ENCODE measurements around the gene UGGT1.

The UGGT1 gene

DNA sequence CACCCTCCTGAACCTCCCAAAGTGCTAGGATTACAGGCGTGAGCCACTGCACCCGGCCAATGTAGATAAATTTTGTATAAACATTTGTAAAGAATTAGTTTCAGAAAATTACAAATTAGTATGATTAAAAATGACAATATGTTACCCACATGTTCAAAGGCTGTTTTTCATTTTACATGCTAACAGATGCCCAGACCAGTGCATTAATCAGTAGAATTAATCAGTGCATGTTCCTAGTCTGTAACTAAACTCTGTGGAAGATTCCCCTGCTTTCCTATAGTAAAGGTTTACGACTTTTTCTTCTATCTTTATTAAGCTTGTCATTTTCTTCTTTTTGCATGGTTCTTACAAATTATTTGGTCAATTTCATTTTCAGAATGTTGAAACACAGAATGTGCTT, 65.8 kb downstream of the UGGT1 start:
- Histone ChIP-seq H3K4me3 (ENCODE audit: insufficient read depth in 1 of 2, low read depth in 1 of 2, low read length in 2 of 2) (no peak overlapping the region), H3K36me3 (ENCODE audit: control insufficient read depth in 1 of 2, insufficient read depth in 2 of 2, low read depth in 1 of 2, low read length in 2 of 2) (peaks cover 15 to 96% of the 10 kb centered on the region in 2 experiments), H2AK5ac (ENCODE audit: low read length, severe bottlenecking) (no peak overlapping the region), H2BK120ac (ENCODE audit: low read depth, low read length) (no peak overlapping the region), H2BK5ac (ENCODE audit: low read depth, low read length, poor library complexity, severe bottlenecking) (no peak overlapping the region), H2BK15ac (ENCODE audit: low read depth, poor library complexity, severe bottlenecking) (no peak overlapping the region), H3K9me3 (ENCODE audit: control insufficient read depth, low read length) (no peaks in the 10 kb centered on the region), H3K79me1 (replicated peaks; ENCODE audit: low read length, poor library complexity, severe bottlenecking) (peaks cover 24% of the 10 kb centered on the region), H3K27me3 (ENCODE audit: control insufficient read depth in 1 of 2, insufficient read depth in 1 of 2, low read length in 2 of 2) (no peaks in the 10 kb centered on the region), H2AFZ (ENCODE audit: low read depth, low read length) (no peak overlapping the region), H3K18ac (ENCODE audit: low read depth in 1 of 2, low read length in 2 of 2) (no peak overlapping the region), H3K9ac (ENCODE audit: low read length) (no peak overlapping the region), H3K27ac (ENCODE audit: low read length, poor library complexity, severe bottlenecking) (no peak overlapping the region), H3K4me2 (ENCODE audit: low read length, poor library complexity, severe bottlenecking) (no peak overlapping the region), H3K4ac (ENCODE audit: low read depth in 1 of 2, low read length in 2 of 2) (no peak overlapping the region), H4K8ac (ENCODE audit: low read length) (no peak overlapping the region), H2BK12ac (ENCODE audit: low read length in 2 of 2) (no peak overlapping the region), H3K4me1 (ENCODE audit: control insufficient read depth, insufficient read depth, low read depth, low read length) (no peaks in the 10 kb centered on the region), H3K14ac (ENCODE audit: low read length in 2 of 2) (no peak overlapping the region), H3K23ac (ENCODE audit: low read length in 2 of 2) (no peak overlapping the region), H4K91ac (ENCODE audit: low read length) (no peak overlapping the region)
- no CpG with 5 or more reads among the region's 3 CpGs for WGBS
- no peak for DNase-seq

DNA sequence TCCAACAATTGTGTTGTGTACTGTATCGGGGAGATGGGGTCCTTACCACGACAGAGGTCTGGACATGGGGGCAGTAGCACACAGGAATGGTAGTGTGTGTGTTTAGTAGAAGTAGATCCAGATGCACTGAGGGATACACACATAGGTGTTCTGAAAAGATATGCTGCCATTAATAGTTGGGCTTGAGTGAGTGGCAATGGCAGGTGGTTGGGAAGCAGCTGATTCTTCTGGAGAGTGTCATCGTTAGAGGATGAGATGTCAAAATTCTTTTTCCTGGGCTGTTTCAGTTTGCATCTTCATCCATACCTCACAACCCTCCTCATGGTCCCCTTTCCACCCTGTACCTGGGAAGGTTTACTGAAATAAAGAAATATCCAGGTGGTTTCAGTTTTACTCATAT, 66.6 kb downstream of the UGGT1 start:
- Histone ChIP-seq H2BK120ac (ENCODE audit: low read depth, low read length) (no peak overlapping the region), H2AK5ac (ENCODE audit: low read length, severe bottlenecking) (no peak overlapping the region), H3K4me1 (ENCODE audit: control insufficient read depth, insufficient read depth, low read depth, low read length) (no peaks in the 10 kb centered on the region), H3K9ac (ENCODE audit: low read length) (no peak overlapping the region), H2BK12ac (ENCODE audit: low read length in 2 of 2) (no peak overlapping the region), H3K9me3 (ENCODE audit: control insufficient read depth, low read length) (no peaks in the 10 kb centered on the region), H3K14ac (ENCODE audit: low read length in 2 of 2) (no peak overlapping the region), H3K4ac (ENCODE audit: low read depth in 1 of 2, low read length in 2 of 2) (no peak overlapping the region), H3K79me1 (replicated peaks; ENCODE audit: low read length, poor library complexity, severe bottlenecking) (peaks cover 26% of the 10 kb centered on the region), H2BK5ac (ENCODE audit: low read depth, low read length, poor library complexity, severe bottlenecking) (no peak overlapping the region), H3K36me3 (ENCODE audit: control insufficient read depth in 1 of 2, insufficient read depth in 2 of 2, low read depth in 1 of 2, low read length in 2 of 2) (peaks cover 17 to 93% of the 10 kb centered on the region in 2 experiments), H3K4me2 (ENCODE audit: low read length, poor library complexity, severe bottlenecking) (no peak overlapping the region), H3K27ac (ENCODE audit: low read length, poor library complexity, severe bottlenecking) (no peak overlapping the region), H2BK15ac (ENCODE audit: low read depth, poor library complexity, severe bottlenecking) (no peak overlapping the region), H4K8ac (ENCODE audit: low read length) (no peak overlapping the region), H3K23ac (ENCODE audit: low read length in 2 of 2) (no peak overlapping the region), H4K91ac (ENCODE audit: low read length) (no peak overlapping the region), H2AFZ (ENCODE audit: low read depth, low read length) (no peak overlapping the region), H3K18ac (ENCODE audit: low read depth in 1 of 2, low read length in 2 of 2) (no peak overlapping the region), H3K4me3 (ENCODE audit: insufficient read depth in 1 of 2, low read depth in 1 of 2, low read length in 2 of 2) (no peak overlapping the region), H3K27me3 (ENCODE audit: control insufficient read depth in 1 of 2, insufficient read depth in 1 of 2, low read length in 2 of 2) (no peaks in the 10 kb centered on the region)
- no peak for DNase-seq
- 97% methylated on average over 2 of the region's 3 CpGs for WGBS

DNA sequence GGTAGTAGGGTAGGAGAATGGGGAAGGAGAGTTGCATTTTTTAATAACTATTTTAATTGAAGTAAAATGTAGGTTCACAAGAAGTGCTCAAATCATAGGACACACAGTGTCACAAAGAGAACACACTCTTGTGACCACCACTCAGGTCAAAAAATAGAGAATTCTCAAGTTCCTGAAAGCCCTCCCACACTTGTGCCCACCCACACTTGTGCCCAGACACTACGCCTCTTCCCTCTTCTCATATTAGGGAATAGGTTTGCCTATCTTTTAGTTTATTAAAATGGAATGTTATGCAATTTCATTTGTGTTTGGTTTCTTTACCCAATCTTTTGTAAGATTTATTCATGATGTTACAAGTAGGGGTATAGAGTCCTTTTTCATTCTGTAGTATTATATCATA, 67.2 kb downstream of the UGGT1 start:
- no peaks in the 10 kb centered on the region for H3K4me1 ChIP-seq (ENCODE audit: control insufficient read depth, insufficient read depth, low read depth, low read length)
- H3K27me3 ChIP-seq (ENCODE audit: control insufficient read depth in 1 of 2, insufficient read depth in 1 of 2, low read length in 2 of 2) = no peaks in the 10 kb centered on the region
- H2BK15ac ChIP-seq (ENCODE audit: low read depth, poor library complexity, severe bottlenecking) = no peak overlapping the region
- no peak overlapping the region for H2BK5ac ChIP-seq (ENCODE audit: low read depth, low read length, poor library complexity, severe bottlenecking)
- no peak overlapping the region for H2BK12ac ChIP-seq (ENCODE audit: low read length in 2 of 2)
- H3K79me1 ChIP-seq (replicated peaks; ENCODE audit: low read length, poor library complexity, severe bottlenecking) = peaks cover 29% of the 10 kb centered on the region
- no peak for DNase-seq
- peaks cover 20 to 91% of the 10 kb centered on the region in 2 experiments for H3K36me3 ChIP-seq (ENCODE audit: control insufficient read depth in 1 of 2, insufficient read depth in 2 of 2, low read depth in 1 of 2, low read length in 2 of 2)
- H4K8ac ChIP-seq (ENCODE audit: low read length) = no peak overlapping the region
- no peak overlapping the region for H2AFZ ChIP-seq (ENCODE audit: low read depth, low read length)
- H3K4ac ChIP-seq (ENCODE audit: low read depth in 1 of 2, low read length in 2 of 2) = no peak overlapping the region
- no peak overlapping the region for H3K9ac ChIP-seq (ENCODE audit: low read length)
- no peak overlapping the region for H3K4me3 ChIP-seq (ENCODE audit: insufficient read depth in 1 of 2, low read depth in 1 of 2, low read length in 2 of 2)
- H4K91ac ChIP-seq (ENCODE audit: low read length) = no peak overlapping the region
- H3K27ac ChIP-seq (ENCODE audit: low read length, poor library complexity, severe bottlenecking) = no peak overlapping the region
- H2AK5ac ChIP-seq (ENCODE audit: low read length, severe bottlenecking) = no peak overlapping the region
- no peaks in the 10 kb centered on the region for H3K9me3 ChIP-seq (ENCODE audit: control insufficient read depth, low read length)
- no peak overlapping the region for H3K23ac ChIP-seq (ENCODE audit: low read length in 2 of 2)
- no peak overlapping the region for H3K18ac ChIP-seq (ENCODE audit: low read depth in 1 of 2, low read length in 2 of 2)
- no CpG with 5 or more reads among the region's 1 CpG for WGBS
- no peak overlapping the region for H3K4me2 ChIP-seq (ENCODE audit: low read length, poor library complexity, severe bottlenecking)
- H2BK120ac ChIP-seq (ENCODE audit: low read depth, low read length) = no peak overlapping the region
- no peak overlapping the region for H3K14ac ChIP-seq (ENCODE audit: low read length in 2 of 2)

DNA sequence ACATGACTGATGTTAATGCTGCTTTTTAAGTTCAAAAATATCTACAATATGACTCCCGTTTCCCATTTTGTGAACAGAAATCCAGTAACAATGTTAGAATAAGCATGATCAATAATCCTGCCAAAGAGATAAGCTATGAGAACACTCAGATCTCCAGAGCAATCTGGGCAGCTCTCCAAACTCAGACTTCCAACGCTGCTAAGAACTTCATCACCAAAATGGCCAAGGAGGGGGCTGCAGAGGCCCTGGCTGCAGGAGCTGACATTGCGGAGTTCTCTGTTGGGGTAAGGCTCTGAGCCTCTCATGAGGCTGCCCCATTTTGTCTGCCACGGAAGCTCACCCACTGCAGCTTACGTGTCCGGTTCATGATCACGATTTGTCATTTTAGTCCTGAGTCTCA, 68.4 kb downstream of the UGGT1 start:
- H3K4me2 ChIP-seq (ENCODE audit: low read length, poor library complexity, severe bottlenecking) = no peak overlapping the region
- peaks cover 28% of the 10 kb centered on the region for H3K79me1 ChIP-seq (replicated peaks; ENCODE audit: low read length, poor library complexity, severe bottlenecking)
- no peak overlapping the region for H3K23ac ChIP-seq (ENCODE audit: low read length in 2 of 2)
- no peaks in the 10 kb centered on the region for H3K27me3 ChIP-seq (ENCODE audit: control insufficient read depth in 1 of 2, insufficient read depth in 1 of 2, low read length in 2 of 2)
- H2BK15ac ChIP-seq (ENCODE audit: low read depth, poor library complexity, severe bottlenecking) = no peak overlapping the region
- H3K27ac ChIP-seq (ENCODE audit: low read length, poor library complexity, severe bottlenecking) = no peak overlapping the region
- no peak for DNase-seq
- no peak overlapping the region for H2BK120ac ChIP-seq (ENCODE audit: low read depth, low read length)
- no peak overlapping the region for H3K4ac ChIP-seq (ENCODE audit: low read depth in 1 of 2, low read length in 2 of 2)
- H4K8ac ChIP-seq (ENCODE audit: low read length) = no peak overlapping the region
- peaks cover 18 to 82% of the 10 kb centered on the region in 2 experiments for H3K36me3 ChIP-seq (ENCODE audit: control insufficient read depth in 1 of 2, insufficient read depth in 2 of 2, low read depth in 1 of 2, low read length in 2 of 2)
- H3K18ac ChIP-seq (ENCODE audit: low read depth in 1 of 2, low read length in 2 of 2) = no peak overlapping the region
- no peaks in the 10 kb centered on the region for H3K9me3 ChIP-seq (ENCODE audit: control insufficient read depth, low read length)
- no peak overlapping the region for H2BK5ac ChIP-seq (ENCODE audit: low read depth, low read length, poor library complexity, severe bottlenecking)
- no peaks in the 10 kb centered on the region for H3K4me1 ChIP-seq (ENCODE audit: control insufficient read depth, insufficient read depth, low read depth, low read length)
- H2AFZ ChIP-seq (ENCODE audit: low read depth, low read length) = no peak overlapping the region
- H3K9ac ChIP-seq (ENCODE audit: low read length) = no peak overlapping the region
- no peak overlapping the region for H4K91ac ChIP-seq (ENCODE audit: low read length)
- 97% methylated on average over 7 of the region's 7 CpGs for WGBS
- H2AK5ac ChIP-seq (ENCODE audit: low read length, severe bottlenecking) = no peak overlapping the region
- H3K14ac ChIP-seq (ENCODE audit: low read length in 2 of 2) = no peak overlapping the region
- no peak overlapping the region for H3K4me3 ChIP-seq (ENCODE audit: insufficient read depth in 1 of 2, low read depth in 1 of 2, low read length in 2 of 2)
- no peak overlapping the region for H2BK12ac ChIP-seq (ENCODE audit: low read length in 2 of 2)

All from mesenchymal stem cell (in vitro differentiated cells and primary cell).